Measurements from ENCODE around the gene SCD5.

Gene SCD5

DNA sequence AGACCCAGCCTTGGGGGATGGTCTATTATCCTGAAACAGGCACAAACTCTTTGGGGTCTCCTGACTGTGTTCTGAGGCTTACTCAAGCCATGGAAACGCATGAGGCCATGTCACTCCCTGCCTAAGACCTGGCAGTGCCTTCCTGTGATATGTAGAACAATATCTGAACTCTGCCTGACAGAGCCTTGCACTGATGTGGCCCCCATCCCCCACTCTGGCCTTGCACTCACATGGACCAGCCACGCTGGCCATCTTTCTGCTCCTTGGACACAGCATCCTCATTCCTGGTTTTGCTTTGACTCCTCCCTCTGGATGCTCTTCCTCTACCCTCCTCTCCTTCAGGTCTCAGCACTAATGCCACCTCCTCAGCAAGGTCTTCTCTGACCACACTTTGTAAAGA is 100.2 kb downstream of the SCD5 start:
- H3K4me1 ChIP-seq (ENCODE audit: control insufficient read depth, insufficient read depth, low read length): no peaks in the 10 kb centered on the region
- ChIA-PET CTCF (interaction anchor here (1.2 kb wide), 1 partner anchor 8 kb away, joined by 5 read pairs; no protein-coding TSS in a partner anchor), POLR2A (no interaction called here)
- TF ChIP-seq ZNF23 (tag by site-specific recombination; IDR thresholded peaks at IDR 0.05; ENCODE audit: borderline replicate concordance): no peak
- TF ChIP-seq ZNF157 (tag by site-specific recombination; IDR thresholded peaks at IDR 0.05): no peak
- no peak for TF ChIP-seq ZNF114 (tag by site-specific recombination; IDR thresholded peaks at IDR 0.05)
- TF ChIP-seq, protein P1, sequence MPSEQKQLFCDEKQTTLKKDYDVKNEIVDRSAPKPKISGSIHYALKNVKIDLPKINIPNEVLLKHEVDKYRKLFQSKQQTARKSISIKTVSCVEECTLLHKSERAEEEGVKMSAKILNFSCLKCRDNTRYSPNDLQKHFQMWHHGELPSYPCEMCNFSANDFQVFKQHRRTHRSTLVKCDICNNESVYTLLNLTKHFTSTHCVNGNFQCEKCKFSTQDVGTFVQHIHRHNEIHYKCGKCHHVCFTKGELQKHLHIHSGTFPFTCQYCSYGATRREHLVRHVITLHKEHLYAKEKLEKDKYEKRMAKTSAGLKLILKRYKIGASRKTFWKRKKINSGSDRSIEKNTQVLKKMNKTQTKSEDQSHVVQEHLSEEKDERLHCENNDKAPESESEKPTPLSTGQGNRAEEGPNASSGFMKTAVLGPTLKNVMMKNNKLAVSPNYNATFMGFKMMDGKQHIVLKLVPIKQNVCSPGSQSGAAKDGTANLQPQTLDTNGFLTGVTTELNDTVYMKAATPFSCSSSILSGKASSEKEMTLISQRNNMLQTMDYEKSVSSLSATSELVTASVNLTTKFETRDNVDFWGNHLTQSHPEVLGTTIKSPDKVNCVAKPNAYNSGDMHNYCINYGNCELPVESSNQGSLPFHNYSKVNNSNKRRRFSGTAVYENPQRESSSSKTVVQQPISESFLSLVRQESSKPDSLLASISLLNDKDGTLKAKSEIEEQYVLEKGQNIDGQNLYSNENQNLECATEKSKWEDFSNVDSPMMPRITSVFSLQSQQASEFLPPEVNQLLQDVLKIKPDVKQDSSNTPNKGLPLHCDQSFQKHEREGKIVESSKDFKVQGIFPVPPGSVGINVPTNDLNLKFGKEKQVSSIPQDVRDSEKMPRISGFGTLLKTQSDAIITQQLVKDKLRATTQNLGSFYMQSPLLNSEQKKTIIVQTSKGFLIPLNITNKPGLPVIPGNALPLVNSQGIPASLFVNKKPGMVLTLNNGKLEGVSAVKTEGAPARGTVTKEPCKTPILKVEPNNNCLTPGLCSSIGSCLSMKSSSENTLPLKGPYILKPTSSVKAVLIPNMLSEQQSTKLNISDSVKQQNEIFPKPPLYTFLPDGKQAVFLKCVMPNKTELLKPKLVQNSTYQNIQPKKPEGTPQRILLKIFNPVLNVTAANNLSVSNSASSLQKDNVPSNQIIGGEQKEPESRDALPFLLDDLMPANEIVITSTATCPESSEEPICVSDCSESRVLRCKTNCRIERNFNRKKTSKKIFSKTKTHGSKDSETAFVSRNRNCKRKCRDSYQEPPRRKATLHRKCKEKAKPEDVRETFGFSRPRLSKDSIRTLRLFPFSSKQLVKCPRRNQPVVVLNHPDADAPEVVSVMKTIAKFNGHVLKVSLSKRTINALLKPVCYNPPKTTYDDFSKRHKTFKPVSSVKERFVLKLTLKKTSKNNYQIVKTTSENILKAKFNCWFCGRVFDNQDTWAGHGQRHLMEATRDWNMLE (tag by site-specific recombination; conservative IDR thresholded peaks at IDR 0.05; ENCODE audit: low read depth): no peak
- TF ChIP-seq GLIS1 (tag by site-specific recombination; IDR thresholded peaks at IDR 0.05): no peak
- TF ChIP-seq OSR2 (tag by site-specific recombination; IDR thresholded peaks at IDR 0.05): no peak
- TF ChIP-seq ZNF394 (tag by site-specific recombination; IDR thresholded peaks at IDR 0.05; ENCODE audit: borderline replicate concordance): no peak
- TF ChIP-seq EGR2 (tag by site-specific recombination; IDR thresholded peaks at IDR 0.05; ENCODE audit: low read depth): no peak
- TF ChIP-seq SETDB1 (IDR thresholded peaks at IDR 0.05; ENCODE audit: insufficient read length, low read length): no peak
- no peak overlapping the region for H3K27ac ChIP-seq (ENCODE audit: extremely low read depth, low read depth, low read length)
- no peaks in the 10 kb centered on the region for H3K9me3 ChIP-seq (ENCODE audit: control insufficient read depth, insufficient read depth, low read depth, low read length)
- no peak overlapping the region for H3K4me3 ChIP-seq (ENCODE audit: low read depth, low read length)
- H3K36me3 ChIP-seq (ENCODE audit: control insufficient read depth in 2 of 2, insufficient read depth in 1 of 2, low read length in 2 of 2): peaks cover 4 to 17% of the 10 kb centered on the region in 2 experiments; a peak in 2 of 3 replicates

DNA sequence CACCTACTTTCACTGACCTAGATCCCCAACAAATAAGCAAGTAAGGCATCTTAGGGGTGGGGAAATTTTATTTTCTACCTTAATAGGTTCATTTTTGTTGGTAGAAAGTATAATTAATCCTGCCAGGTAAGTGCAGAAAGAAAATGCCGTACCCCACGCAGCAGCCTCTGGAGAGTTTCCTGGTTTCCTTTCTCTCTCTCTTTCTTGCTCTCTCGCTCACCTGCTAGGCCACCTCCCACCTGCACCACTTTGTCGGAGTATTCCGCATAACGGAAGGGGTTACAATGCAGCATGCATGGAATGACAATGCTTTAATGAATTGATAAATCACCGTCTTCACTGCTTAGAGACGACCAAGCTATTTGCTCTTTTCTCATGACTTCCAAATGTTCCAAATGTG is 101.0 kb downstream of the SCD5 start:
- ChIA-PET POLR2A (no interaction called here), CTCF (interaction anchor here (0.9 to 1.2 kb wide), 2 partner anchors 9 to 41 kb away, joined by 4 to 5 read pairs; no protein-coding TSS in a partner anchor)
- no peak overlapping the region for H3K4me3 ChIP-seq (ENCODE audit: low read depth, low read length)
- no peaks in the 10 kb centered on the region for H3K9me3 ChIP-seq (ENCODE audit: control insufficient read depth, insufficient read depth, low read depth, low read length)
- no peak overlapping the region for H3K27ac ChIP-seq (ENCODE audit: extremely low read depth, low read depth, low read length)
- TF ChIP-seq ZNF629 (tag by site-specific recombination; IDR thresholded peaks at IDR 0.05) (no peak), ZNF248 (tag by site-specific recombination; IDR thresholded peaks at IDR 0.05) (no peak), ZNF132 (tag by site-specific recombination; IDR thresholded peaks at IDR 0.05; ENCODE audit: borderline replicate concordance) (no peak), ZIC2 (tag by site-specific recombination; IDR thresholded peaks at IDR 0.05) (no peak), GLIS1 (tag by site-specific recombination; IDR thresholded peaks at IDR 0.05) (no peak), ZNF157 (tag by site-specific recombination; IDR thresholded peaks at IDR 0.05) (no peak), ZNF433 (tag by site-specific recombination; IDR thresholded peaks at IDR 0.05; ENCODE audit: low read depth) (no peak)
- TF ChIP-seq, protein P2, sequence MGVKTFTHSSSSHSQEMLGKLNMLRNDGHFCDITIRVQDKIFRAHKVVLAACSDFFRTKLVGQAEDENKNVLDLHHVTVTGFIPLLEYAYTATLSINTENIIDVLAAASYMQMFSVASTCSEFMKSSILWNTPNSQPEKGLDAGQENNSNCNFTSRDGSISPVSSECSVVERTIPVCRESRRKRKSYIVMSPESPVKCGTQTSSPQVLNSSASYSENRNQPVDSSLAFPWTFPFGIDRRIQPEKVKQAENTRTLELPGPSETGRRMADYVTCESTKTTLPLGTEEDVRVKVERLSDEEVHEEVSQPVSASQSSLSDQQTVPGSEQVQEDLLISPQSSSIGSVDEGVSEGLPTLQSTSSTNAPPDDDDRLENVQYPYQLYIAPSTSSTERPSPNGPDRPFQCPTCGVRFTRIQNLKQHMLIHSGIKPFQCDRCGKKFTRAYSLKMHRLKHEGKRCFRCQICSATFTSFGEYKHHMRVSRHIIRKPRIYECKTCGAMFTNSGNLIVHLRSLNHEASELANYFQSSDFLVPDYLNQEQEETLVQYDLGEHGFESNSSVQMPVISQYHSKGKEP (tag by site-specific recombination; IDR thresholded peaks at IDR 0.05): no peak
- TF ChIP-seq, protein P3, sequence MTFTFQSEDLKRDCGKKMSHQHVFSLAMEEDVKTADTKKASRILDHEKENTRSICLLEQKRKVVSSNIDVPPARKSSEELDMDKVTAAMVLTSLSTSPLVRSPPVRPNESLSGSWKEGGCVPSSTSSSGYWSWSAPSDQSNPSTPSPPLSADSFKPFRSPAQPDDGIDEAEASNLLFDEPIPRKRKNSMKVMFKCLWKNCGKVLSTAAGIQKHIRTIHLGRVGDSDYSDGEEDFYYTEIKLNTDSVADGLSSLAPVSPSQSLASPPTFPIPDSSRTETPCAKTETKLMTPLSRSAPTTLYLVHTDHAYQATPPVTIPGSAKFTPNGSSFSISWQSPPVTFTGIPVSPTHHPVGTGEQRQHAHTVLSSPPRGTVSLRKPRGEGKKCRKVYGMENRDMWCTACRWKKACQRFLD (tag by site-specific recombination; IDR thresholded peaks at IDR 0.05): no peak
- H3K36me3 ChIP-seq (ENCODE audit: control insufficient read depth in 2 of 2, insufficient read depth in 1 of 2, low read length in 2 of 2): peaks cover 4 to 13% of the 10 kb centered on the region in 2 experiments; a peak in 2 of 3 replicates
- no peaks in the 10 kb centered on the region for H3K4me1 ChIP-seq (ENCODE audit: control insufficient read depth, insufficient read depth, low read length)
